ENCODE results near the gene KIR3DL3.

The KIR3DL3 gene

GRCh38 chr19:54724142-54724541 lies at the start of gene KIR3DL3:
KIR3DL3 (plus strand) TSS chr19:54724442; CDS start chr19:54724497, 55 bp downstream.
- TF ChIP-seq GATA3 (IDR thresholded peaks at IDR 0.05; ENCODE audit: low read depth, low read length) (no peak), GATA2 (IDR thresholded peaks at IDR 0.05; ENCODE audit: low read depth, low read length) (no peak)

GRCh38 chr19:54677217-54677616 lies 47.0 kb upstream of the KIR3DL3 start:
- TF ChIP-seq GATA3 (IDR thresholded peaks at IDR 0.05; ENCODE audit: low read depth, low read length) (no peak), GATA2 (IDR thresholded peaks at IDR 0.05; ENCODE audit: low read depth, low read length) (no peak)

- TF ChIP-seq GATA3 (IDR thresholded peaks at IDR 0.05; ENCODE audit: low read depth, low read length): no peak
- TF ChIP-seq GATA2 (IDR thresholded peaks at IDR 0.05; ENCODE audit: low read depth, low read length): no peak
These were observed 41.9 kb upstream of the KIR3DL3 start for GRCh38 chr19:54682306-54682856.

DNA sequence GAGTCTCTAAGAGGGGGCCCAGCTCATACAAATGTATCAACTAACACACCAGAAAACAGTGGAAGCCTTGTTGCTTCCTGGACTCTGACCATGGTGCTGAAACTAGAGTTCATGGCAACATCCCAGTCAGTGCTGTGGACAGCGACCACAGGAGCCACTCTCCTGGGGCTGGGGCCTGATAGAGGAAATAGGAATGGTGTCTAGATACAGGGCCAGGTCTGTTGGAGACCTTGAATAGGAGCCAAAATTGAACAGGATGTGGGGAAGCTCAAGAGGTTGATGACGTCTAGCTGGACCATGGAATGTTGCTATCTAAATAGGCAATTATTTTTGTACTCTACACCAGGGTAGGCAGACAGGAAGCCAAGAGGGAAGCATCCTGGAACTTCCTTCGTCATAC lies 39.7 kb upstream of the KIR3DL3 start:
- TF ChIP-seq GATA2 (IDR thresholded peaks at IDR 0.05; ENCODE audit: low read depth, low read length): no peak
- TF ChIP-seq GATA3 (IDR thresholded peaks at IDR 0.05; ENCODE audit: low read depth, low read length): no peak

DNA sequence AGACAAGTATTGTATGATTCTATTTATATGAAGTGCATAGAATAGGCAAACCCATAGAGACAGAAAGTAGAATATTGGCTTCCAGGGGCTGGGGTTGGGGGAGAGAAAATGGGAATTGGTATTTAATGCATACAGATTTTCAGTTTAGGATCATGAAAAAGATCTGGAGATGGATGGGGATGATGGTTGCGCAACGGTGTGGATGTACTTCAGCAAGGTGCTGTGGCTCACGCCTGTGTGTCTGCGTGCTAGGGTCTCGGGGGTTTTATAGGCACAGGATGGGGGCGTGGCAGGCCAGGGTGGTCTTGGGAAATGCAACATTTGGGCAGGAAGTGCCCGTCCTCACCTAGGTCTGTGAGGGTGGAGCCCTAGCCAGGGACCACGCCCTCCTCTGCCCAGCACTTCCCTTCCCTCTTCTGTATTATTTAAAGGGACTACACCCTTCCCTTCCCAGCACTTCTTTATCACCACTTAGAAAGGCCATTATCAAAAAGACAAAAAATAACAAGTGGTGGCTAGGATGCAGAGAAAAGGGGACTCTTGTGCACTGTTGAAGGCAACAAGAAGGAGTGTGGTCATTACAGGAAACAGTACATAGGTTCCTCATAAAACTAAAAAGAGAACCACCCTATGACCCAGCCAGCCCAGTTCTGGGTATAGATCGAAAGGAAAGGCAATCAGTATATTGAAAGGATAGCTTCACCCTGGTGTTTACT lies 32.5 kb upstream of the KIR3DL3 start:
- TF ChIP-seq GATA3 (IDR thresholded peaks at IDR 0.05; ENCODE audit: low read depth, low read length) (no peak), GATA2 (IDR thresholded peaks at IDR 0.05; ENCODE audit: low read depth, low read length) (no peak)

GRCh38 chr19:54692298-54692615 lies 32.0 kb upstream of the KIR3DL3 start:
- TF ChIP-seq GATA2 (IDR thresholded peaks at IDR 0.05; ENCODE audit: low read depth, low read length): no peak
- TF ChIP-seq GATA3 (IDR thresholded peaks at IDR 0.05; ENCODE audit: low read depth, low read length): no peak

GRCh38 chr19:54694648-54695047 lies 29.6 kb upstream of the KIR3DL3 start:
- no peak for TF ChIP-seq GATA2 (IDR thresholded peaks at IDR 0.05; ENCODE audit: low read depth, low read length)
- TF ChIP-seq GATA3 (IDR thresholded peaks at IDR 0.05; ENCODE audit: low read depth, low read length): no peak

DNA sequence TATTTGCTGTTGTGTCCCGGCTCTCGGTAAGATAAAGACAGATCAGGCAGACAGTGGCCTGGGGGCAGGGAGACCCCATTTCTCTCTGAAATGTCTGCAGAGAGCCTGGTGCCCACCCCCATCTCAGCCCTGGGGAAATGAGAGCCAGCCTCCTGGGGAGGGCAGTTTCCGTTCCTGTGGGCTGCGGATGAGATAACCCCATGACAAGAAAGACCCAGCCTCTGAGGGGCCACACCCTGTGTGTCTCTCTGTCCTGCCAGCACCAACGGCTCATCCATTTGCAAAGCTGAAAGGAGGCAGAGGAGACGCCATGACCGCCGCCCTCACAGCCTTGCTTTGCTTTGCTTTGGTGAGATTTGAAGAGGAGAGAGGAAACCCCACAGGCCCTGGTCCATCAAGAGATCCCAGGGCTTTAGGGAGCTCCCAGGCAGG lies 28.1 kb upstream of the KIR3DL3 start:
- TF ChIP-seq GATA2 (IDR thresholded peaks at IDR 0.05; ENCODE audit: low read depth, low read length) (no peak), GATA3 (IDR thresholded peaks at IDR 0.05; ENCODE audit: low read depth, low read length) (no peak)

DNA sequence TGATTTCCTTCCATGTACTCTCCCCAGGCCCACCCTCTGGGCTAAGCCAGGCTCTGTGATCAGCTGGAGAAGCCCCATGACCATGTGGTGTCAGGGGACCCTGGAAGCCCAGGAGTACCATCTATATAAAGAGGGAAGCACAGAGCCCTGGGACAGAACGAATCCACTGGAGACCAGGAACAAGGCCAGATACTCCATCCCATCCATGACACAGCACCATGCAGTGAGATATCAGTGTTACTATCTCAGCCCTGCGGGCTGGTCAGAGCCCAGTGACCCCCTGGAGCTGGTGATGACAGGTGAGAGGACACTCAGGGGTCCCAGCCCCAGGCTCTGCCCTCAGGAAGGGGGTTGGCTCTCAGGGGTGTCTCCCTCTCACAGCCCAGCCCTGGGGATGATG lies 27.5 kb upstream of the KIR3DL3 start:
- TF ChIP-seq GATA3 (IDR thresholded peaks at IDR 0.05; ENCODE audit: low read depth, low read length) (no peak), GATA2 (IDR thresholded peaks at IDR 0.05; ENCODE audit: low read depth, low read length) (no peak)

DNA sequence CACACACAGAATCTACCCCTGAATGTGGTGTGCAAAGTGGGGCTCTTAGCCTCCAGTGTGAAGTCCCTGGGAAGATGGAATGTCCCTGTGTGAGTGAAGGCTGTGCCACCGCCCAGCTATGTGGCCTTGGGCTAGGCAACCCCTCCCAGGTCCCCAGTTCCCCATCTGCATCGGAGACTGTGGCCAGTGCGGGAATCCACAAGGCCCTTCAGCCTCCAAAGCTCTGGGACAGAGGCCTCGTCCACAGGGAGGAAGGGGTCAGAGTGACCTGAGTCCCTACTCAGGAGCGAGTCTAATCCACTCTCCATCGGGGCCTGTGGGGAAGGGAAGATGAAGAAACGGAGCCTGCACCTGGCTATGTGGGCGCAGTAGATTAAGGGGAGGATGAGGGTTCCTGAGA lies 19.3 kb upstream of the KIR3DL3 start:
- TF ChIP-seq GATA3 (IDR thresholded peaks at IDR 0.05; ENCODE audit: low read depth, low read length): no peak
- TF ChIP-seq GATA2 (IDR thresholded peaks at IDR 0.05; ENCODE audit: low read depth, low read length): no peak

GRCh38 chr19:54707962-54708361 lies 16.3 kb upstream of the KIR3DL3 start:
- no peak for TF ChIP-seq GATA3 (IDR thresholded peaks at IDR 0.05; ENCODE audit: low read depth, low read length)
- no peak for TF ChIP-seq GATA2 (IDR thresholded peaks at IDR 0.05; ENCODE audit: low read depth, low read length)

DNA sequence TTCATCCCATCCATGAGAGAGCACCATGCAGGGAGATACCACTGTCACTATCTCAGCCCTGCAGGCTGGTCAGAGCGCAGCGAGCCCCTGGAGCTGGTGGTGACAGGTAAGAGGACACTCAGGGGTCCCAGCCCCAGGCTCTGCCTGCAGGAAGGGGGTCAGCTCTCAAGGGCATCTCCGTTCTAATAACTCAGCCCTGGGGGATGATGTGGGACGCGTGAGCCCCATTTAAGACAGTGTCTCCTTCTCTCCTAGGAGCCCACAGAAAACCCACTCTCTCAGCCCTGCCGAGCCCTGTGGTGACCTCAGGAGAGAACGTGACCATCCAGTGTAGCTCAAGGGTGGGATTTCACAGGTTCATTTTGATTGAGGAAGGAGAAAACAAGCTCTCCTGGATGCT lies 15.5 kb upstream of the KIR3DL3 start:
- TF ChIP-seq GATA3 (IDR thresholded peaks at IDR 0.05; ENCODE audit: low read depth, low read length): no peak
- no peak for TF ChIP-seq GATA2 (IDR thresholded peaks at IDR 0.05; ENCODE audit: low read depth, low read length)

DNA sequence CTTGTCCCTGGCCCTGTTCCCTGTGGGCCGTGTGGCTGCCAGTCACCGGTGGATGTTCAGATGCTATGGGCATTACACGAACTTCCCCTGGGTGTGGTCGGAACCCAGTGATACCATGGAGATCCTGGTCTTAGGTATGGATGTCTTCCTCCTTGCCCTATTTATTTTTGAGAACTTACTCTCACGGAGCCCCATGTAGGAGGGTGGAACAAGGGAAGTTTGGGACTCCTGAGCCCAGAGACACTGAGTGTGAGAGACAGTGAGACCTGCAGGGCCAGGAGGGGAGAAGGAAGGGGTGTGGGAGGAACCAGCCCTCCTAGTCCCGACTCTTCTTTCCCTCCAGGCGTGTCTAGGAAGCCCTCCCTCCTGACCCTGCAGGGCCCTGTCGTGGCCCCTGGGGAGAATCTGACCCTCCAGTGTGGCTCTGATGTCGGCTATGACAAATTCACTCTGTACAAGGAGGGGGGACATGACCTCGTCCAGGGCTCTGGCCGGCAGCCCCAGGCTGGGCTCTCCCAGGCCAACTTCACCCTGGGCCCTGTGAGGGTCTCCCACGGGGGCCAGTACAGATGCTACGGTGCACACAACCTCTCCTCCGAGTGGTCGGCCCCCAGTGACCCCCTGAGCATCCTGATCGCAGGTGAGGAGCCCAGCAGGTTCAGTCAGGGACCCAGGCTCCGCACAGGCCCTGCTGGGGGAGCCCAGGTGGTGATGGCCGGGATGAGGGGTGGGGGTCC lies 14.9 kb upstream of the KIR3DL3 start:
- no peak for TF ChIP-seq GATA2 (IDR thresholded peaks at IDR 0.05; ENCODE audit: low read depth, low read length)
- no peak for TF ChIP-seq GATA3 (IDR thresholded peaks at IDR 0.05; ENCODE audit: low read depth, low read length)

GRCh38 chr19:54724644-54725043 lies 402 bp downstream of the KIR3DL3 start:
- TF ChIP-seq GATA3 (IDR thresholded peaks at IDR 0.05; ENCODE audit: low read depth, low read length) (no peak), GATA2 (IDR thresholded peaks at IDR 0.05; ENCODE audit: low read depth, low read length) (no peak)

DNA sequence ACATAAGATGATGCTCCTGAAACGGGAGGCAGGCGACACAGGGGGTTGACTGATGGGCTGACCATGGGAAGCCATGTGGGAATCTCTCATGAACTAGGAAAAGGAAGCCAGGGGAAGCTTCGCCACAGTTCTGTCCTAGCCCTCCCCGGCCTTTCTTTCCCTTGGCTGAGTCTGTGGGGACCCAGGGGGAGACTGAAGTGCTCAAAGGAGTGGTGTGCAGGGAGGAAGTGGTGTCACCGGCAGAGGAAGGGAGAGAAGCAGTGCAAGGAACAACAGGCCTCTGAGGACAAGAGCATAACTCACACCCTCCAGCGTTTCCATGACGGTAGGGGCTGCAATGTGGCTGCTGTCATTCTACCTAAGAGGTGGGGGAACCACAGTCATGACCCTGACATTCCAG lies 1.1 kb downstream of the KIR3DL3 start:
- no peak for TF ChIP-seq GATA3 (IDR thresholded peaks at IDR 0.05; ENCODE audit: low read depth, low read length)
- TF ChIP-seq GATA2 (IDR thresholded peaks at IDR 0.05; ENCODE audit: low read depth, low read length): no peak

Measured in SH-SY5Y (cell line).